ENCODE measurements around the gene AFMID.

- TF ChIP-seq POLR2A (IDR thresholded peaks at IDR 0.05; ENCODE audit: insufficient read depth in 1 of 2, low read depth in 2 of 2, low read length in 2 of 2) (no peak), ZNF703 (CRISPR knock-in tag; IDR thresholded peaks at IDR 0.05; ENCODE audit: borderline replicate concordance) (no peak), CHCHD3 (CRISPR knock-in tag; IDR thresholded peaks at IDR 0.05) (no peak), LBX2 (CRISPR knock-in tag; IDR thresholded peaks at IDR 0.05; ENCODE audit: borderline replicate concordance) (no peak), GABPA (IDR thresholded peaks at IDR 0.05; ENCODE audit: low read depth, low read length) (no peak), GABPA (CRISPR knock-in tag; IDR thresholded peaks at IDR 0.05; ENCODE audit: low read depth) (no peak), MAFK (conservative IDR thresholded peaks at IDR 0.05 in 1 of 2, IDR thresholded peaks at IDR 0.05 in 1 of 2; ENCODE audit: low read length in 2 of 2) (no peak), TSC22D2 (CRISPR knock-in tag; IDR thresholded peaks at IDR 0.05; ENCODE audit: borderline replicate concordance) (no peak)
- TF ChIP-seq, protein P1, sequence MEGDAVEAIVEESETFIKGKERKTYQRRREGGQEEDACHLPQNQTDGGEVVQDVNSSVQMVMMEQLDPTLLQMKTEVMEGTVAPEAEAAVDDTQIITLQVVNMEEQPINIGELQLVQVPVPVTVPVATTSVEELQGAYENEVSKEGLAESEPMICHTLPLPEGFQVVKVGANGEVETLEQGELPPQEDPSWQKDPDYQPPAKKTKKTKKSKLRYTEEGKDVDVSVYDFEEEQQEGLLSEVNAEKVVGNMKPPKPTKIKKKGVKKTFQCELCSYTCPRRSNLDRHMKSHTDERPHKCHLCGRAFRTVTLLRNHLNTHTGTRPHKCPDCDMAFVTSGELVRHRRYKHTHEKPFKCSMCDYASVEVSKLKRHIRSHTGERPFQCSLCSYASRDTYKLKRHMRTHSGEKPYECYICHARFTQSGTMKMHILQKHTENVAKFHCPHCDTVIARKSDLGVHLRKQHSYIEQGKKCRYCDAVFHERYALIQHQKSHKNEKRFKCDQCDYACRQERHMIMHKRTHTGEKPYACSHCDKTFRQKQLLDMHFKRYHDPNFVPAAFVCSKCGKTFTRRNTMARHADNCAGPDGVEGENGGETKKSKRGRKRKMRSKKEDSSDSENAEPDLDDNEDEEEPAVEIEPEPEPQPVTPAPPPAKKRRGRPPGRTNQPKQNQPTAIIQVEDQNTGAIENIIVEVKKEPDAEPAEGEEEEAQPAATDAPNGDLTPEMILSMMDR (CRISPR knock-in tag; IDR thresholded peaks at IDR 0.05): no peak
Measured at GRCh38 chr17:78164748-78165607, 22.2 kb upstream of the AFMID start.

All from HepG2 (cell line).